Liver (tissue), 9 donors: ENCODE results near the gene ERC2. TPM values are rescaled to one million over a fixed set of nuclear protein-coding genes. Genes with fewer than 3 reads are reported as not detected.
A peak's percentile ranks its signal among the peaks of the same experiment; 100 is the strongest.
"Not testable (repeated sequence)": the region's sequence is repeated elsewhere in the genome, so short reads cannot be mapped to it uniquely, and the experiment has no call there.

Experiments used
- DNase-seq: peaks from one replicate; pipeline ENCODE4 v3.0.0-alpha.2; 2017; ENCODE audit warnings: low spot score
- H3K27ac ChIP-seq, 2 donors: one replicate each; pipeline ENCODE4 v1.7.0; 2013; ENCODE audit warnings: inconsistent platforms in 2 of 2, low read length in 2 of 2, control low read depth in 1 of 2, low read depth in 1 of 2, mild to moderate bottlenecking in 1 of 2
- H3K27me3 ChIP-seq, 4 donors: one replicate each; pipeline versions ENCODE4 v1.6.1 to v1.7.0; 2013; ENCODE audit warnings: low read length in 3 of 4, inconsistent platforms in 1 of 4, mild to moderate bottlenecking in 1 of 4, moderate library complexity in 1 of 4; ENCODE audit not compliant: control insufficient read depth in 4 of 4, insufficient read depth in 4 of 4
- H3K36me3 ChIP-seq, 4 donors: one replicate each; pipeline versions ENCODE4 v1.6.1 to v1.7.0; 2013; ENCODE audit warnings: low read length in 3 of 4, mild to moderate bottlenecking in 3 of 4, low read depth in 1 of 4, moderate library complexity in 1 of 4; ENCODE audit not compliant: control insufficient read depth in 4 of 4, insufficient read depth in 3 of 4
- H3K4me1 ChIP-seq, 4 donors: one replicate each; pipeline versions ENCODE4 v1.6.1 to v1.7.0; 2013; ENCODE audit warnings: low read length in 3 of 4, mild to moderate bottlenecking in 3 of 4, moderate library complexity in 1 of 4; ENCODE audit not compliant: control insufficient read depth in 4 of 4, insufficient read depth in 4 of 4
- H3K4me3 ChIP-seq, 3 donors: one replicate each; pipeline versions ENCODE4 v1.6.1 to v1.7.0; 2013; ENCODE audit warnings: low read length in 3 of 3, control low read depth in 1 of 3, low read depth in 1 of 3, mild to moderate bottlenecking in 1 of 3
- H3K9ac ChIP-seq, 2 donors: one replicate each; pipeline ENCODE4 v1.7.0; 2013; ENCODE audit warnings: low read length in 2 of 2, mild to moderate bottlenecking in 2 of 2, moderate library complexity in 2 of 2, control low read depth in 1 of 2, low read depth in 1 of 2
- H3K9me3 ChIP-seq, 4 donors: one replicate each; pipeline versions ENCODE4 v1.6.1 to v1.7.0; 2013; ENCODE audit warnings: low read length in 3 of 4; ENCODE audit not compliant: control insufficient read depth in 4 of 4
- ATF3 ChIP-seq: IDR thresholded peaks from 2 replicates; pipeline ENCODE4 v1.6.1; 2016; ENCODE audit warnings: antibody characterized with exemption
- EGR1 ChIP-seq, 2 donors: IDR thresholded peaks; 2 replicates each; pipeline ENCODE4 v1.6.1; 2016 to 2018; ENCODE audit warnings: antibody characterized with exemption in 2 of 2, low read depth in 2 of 2
- FOXA1 ChIP-seq: IDR thresholded peaks from 2 replicates; pipeline ENCODE4 v1.6.1; 2016; ENCODE audit warnings: antibody characterized with exemption
- FOXA2 ChIP-seq: IDR thresholded peaks from 2 replicates; pipeline ENCODE4 v1.6.1; 2016; ENCODE audit warnings: antibody characterized with exemption
- GABPA ChIP-seq, 2 donors: IDR thresholded peaks in 1 of 2; conservative IDR thresholded peaks in 1 of 2; 2 replicates each; pipeline ENCODE4 v1.6.1; 2016; ENCODE audit warnings: antibody characterized with exemption in 2 of 2, mild to moderate bottlenecking in 1 of 2, moderate library complexity in 1 of 2
- JUND ChIP-seq, 2 donors: IDR thresholded peaks; 2 replicates each; pipeline ENCODE4 v1.6.1; 2016; ENCODE audit warnings: antibody characterized with exemption in 2 of 2
- MAX ChIP-seq: IDR thresholded peaks from 2 replicates; pipeline ENCODE4 v1.6.1; 2016; ENCODE audit warnings: antibody characterized with exemption
- NR2F2 ChIP-seq: IDR thresholded peaks from 2 replicates; pipeline ENCODE4 v1.6.1; 2016; ENCODE audit warnings: antibody characterized with exemption
- RAD21 ChIP-seq, 2 donors: IDR thresholded peaks; 2 replicates each; pipeline ENCODE4 v1.6.1; 2016; ENCODE audit warnings: antibody characterized with exemption in 2 of 2, mild to moderate bottlenecking in 2 of 2
- REST ChIP-seq: IDR thresholded peaks from 2 replicates; pipeline ENCODE4 v1.6.1; 2016; ENCODE audit warnings: antibody characterized with exemption, mild to moderate bottlenecking
- RXRA ChIP-seq, 2 donors: IDR thresholded peaks; 2 replicates each; pipeline ENCODE4 v1.6.1; 2017 to 2018; ENCODE audit warnings: antibody characterized with exemption in 2 of 2, mild to moderate bottlenecking in 1 of 2
- SP1 ChIP-seq: IDR thresholded peaks from 2 replicates; pipeline ENCODE4 v1.6.1; 2018; ENCODE audit warnings: antibody characterized with exemption, mild to moderate bottlenecking
- TAF1 ChIP-seq: conservative IDR thresholded peaks from 2 replicates; pipeline ENCODE4 v1.6.1; 2016; ENCODE audit warnings: antibody characterized with exemption, mild to moderate bottlenecking
- YY1 ChIP-seq: IDR thresholded peaks from 2 replicates; pipeline ENCODE4 v1.6.1; 2016; ENCODE audit warnings: antibody characterized with exemption, mild to moderate bottlenecking
- ZBTB33 ChIP-seq: IDR thresholded peaks from 2 replicates; pipeline ENCODE4 v1.6.1; 2016; ENCODE audit warnings: antibody characterized with exemption
- WGBS: extraction: QIAGEN DNeasy Blood & Tissue Kit; methylation state at CpG from one replicate; pipeline ENCODE4 v1.1.7; 2013; 5-methylcytosine and 5-hydroxymethylcytosine counted together
- polyA plus RNA-seq, 2 donors: library from polyadenylated mRNA; stranded (reverse) in 1 of 2; unstranded in 1 of 2; fragments of 200-250 nt in 1 of 2; fragments of >200 nt in 1 of 2; fragmentation: Nextera tagmentation in 1 of 2; extraction: Ambion mirVana in 1 of 2; gene quantifications; one replicate each; pipeline versions ENCODE4 v1.2.1 to v1.2.3, GENCODE V29; 2013 to 2015
- total RNA-seq, 2 donors: library from RNA; depleted of rRNA; stranded (reverse); fragments of >200 nt; gene quantifications; one replicate each; pipeline ENCODE4 v1.2.3, GENCODE V29; 2014
- donor health status: healthy.
- donor health status: healthy.
- donor health status: healthy.
- donor health status: healthy.
- donor health status: healthy.

The ERC2 gene
- total RNA-seq (under 1 TPM; 0.14 to 0.25 TPM), polyA plus RNA-seq (not detected)

- Histone ChIP-seq H3K27me3 (peaks cover 0 to 18% (median 8%) of the 10 kb centered on the region in 4 donors), H3K9ac (no peak within 1 kb of the TSS), H3K4me1 (peaks cover 0 to 12% (median 4%) of the 10 kb centered on the region in 4 donors), H3K9me3 (no peaks in the 10 kb centered on the region), H3K36me3 (no peaks in the 10 kb centered on the region), H3K27ac (no peak within 1 kb of the TSS), H3K4me3 (peak within 1 kb of the TSS in 2 of 3 donors; percentile 14 to 54)
- DNase-seq: no peak
- WGBS: 7% methylated on average over 82 of the region's 82 CpGs
- no peak for TF ChIP-seq TAF1
- no peak for TF ChIP-seq ATF3
- TF ChIP-seq JUND (IDR thresholded peaks at IDR 0.05): no peak
Observed at GRCh38 chr3:56468184-56469106, at the start of gene ERC2. Gene ERC2 (minus strand): TSS chr3:56468467.

- no peak for DNase-seq
- Histone ChIP-seq H3K27ac (no peak overlapping the region), H3K9ac (no peak overlapping the region), H3K4me1 (no peaks in the 10 kb centered on the region), H3K4me3 (no peak overlapping the region), H3K36me3 (no peaks in the 10 kb centered on the region), H3K27me3 (peaks cover 0 to 2% (median 0%) of the 10 kb centered on the region in 4 donors), H3K9me3 (no peaks in the 10 kb centered on the region)
- 48% methylated on average over 3 of the region's 3 CpGs for WGBS
- TF ChIP-seq EGR1 (IDR thresholded peaks at IDR 0.05; ENCODE audit: low read depth in 2 of 2): no peak
- no peak for TF ChIP-seq MAX
- no peak for TF ChIP-seq SP1
- no peak for TF ChIP-seq ZBTB33
- no peak for TF ChIP-seq RXRA (IDR thresholded peaks at IDR 0.05)
- TF ChIP-seq GABPA (IDR thresholded peaks at IDR 0.05 in 1 of 2, conservative IDR thresholded peaks at IDR 0.05 in 1 of 2): no peak
- TF ChIP-seq RAD21 (IDR thresholded peaks at IDR 0.05): no peak
- TF ChIP-seq YY1: no peak
- TF ChIP-seq NR2F2: no peak
- TF ChIP-seq TAF1: no peak
- no peak for TF ChIP-seq FOXA1
- TF ChIP-seq FOXA2: no peak
- no peak for TF ChIP-seq REST
- TF ChIP-seq ATF3: no peak
Observed at GRCh38 chr3:56502738-56503137, 34.5 kb upstream of the ERC2 start.

GRCh38 chr3:56496376-56496775 is 28.1 kb upstream of the ERC2 start:
- not testable (repeated sequence) for H3K36me3 ChIP-seq, H3K27ac ChIP-seq, H3K9ac ChIP-seq, H3K9me3 ChIP-seq, H3K4me1 ChIP-seq, H3K27me3 ChIP-seq, DNase-seq, H3K4me3 ChIP-seq
- WGBS: 31% methylated on average over 5 of the region's 5 CpGs
